AG04449 (cell line): ENCODE measurements around the gene MAL.

Experiments used
- CTCF ChIA-PET: fragments of 350-600 bp; formaldehyde crosslinking; extraction: SDS; loops from one replicate; lab custom pipeline; 2021; ENCODE audit warnings: antibody characterized with exemption; lab: Yijun Ruan, JAX
- POLR2A ChIA-PET: fragments of 400-600, 350-600 bp; formaldehyde crosslinking; extraction: SDS; loops from one replicate; lab custom pipeline; 2020; ENCODE audit warnings: antibody characterized with exemption, inconsistent platforms; lab: Yijun Ruan, JAX
- DNase-seq: peaks from one replicate; pipeline ENCODE4 v3.0.0-alpha.2; 2010; ENCODE audit warnings: low read depth, low spot score
- H3K4me3 ChIP-seq: 2 replicates; pipeline ENCODE4 v1.5.1; 2011; ENCODE audit warnings: low read depth, mild to moderate bottlenecking, control low read depth, low read length
- CTCF ChIP-seq: IDR thresholded peaks from one replicate; pipeline ENCODE4 v1.5.1; 2011; ENCODE audit warnings: mild to moderate bottlenecking, moderate library complexity, low read length, control low read depth, inconsistent platforms; ENCODE audit not compliant: insufficient read depth; ENCODE audit errors: missing control alignments

Gene MAL

GRCh38 chr2:95061119-95061512, 35.6 kb downstream of the MAL start:
- ChIA-PET POLR2A (no interaction called here), CTCF (interaction anchor here (1.1 to 3.9 kb wide), 2 partner anchors 15 to 18 kb away, joined by 3 to 19 read pairs; no protein-coding TSS in a partner anchor)
- no peak for DNase-seq
- no peak for TF ChIP-seq CTCF
- no peak overlapping the region for H3K4me3 ChIP-seq

- no peak for DNase-seq
- ChIA-PET POLR2A (no interaction called here), CTCF (interaction anchor here (1.1 to 3.9 kb wide), 2 partner anchors 15 to 18 kb away, joined by 3 to 19 read pairs; no protein-coding TSS in a partner anchor)
- H3K4me3 ChIP-seq: no peak overlapping the region
- TF ChIP-seq CTCF: no peak
Measured at GRCh38 chr2:95061601-95062183, 36.2 kb downstream of the MAL start.

- H3K4me3 ChIP-seq: no peak overlapping the region
- TF ChIP-seq CTCF: no peak
- ChIA-PET CTCF (interaction anchor here (0.7 to 3.9 kb wide), 5 partner anchors 9 to 40 kb away, joined by 3 to 22 read pairs (median 4); no protein-coding TSS in a partner anchor), POLR2A (no interaction called here)
- DNase-seq: no peak
Measured at GRCh38 chr2:95062242-95063085, 37.0 kb downstream of the MAL start.

GRCh38 chr2:95063086-95063958, 37.8 kb downstream of the MAL start:
- TF ChIP-seq CTCF: no peak
- no peak overlapping the region for H3K4me3 ChIP-seq
- POLR2A ChIA-PET: no interaction called here
- DNase-seq: no peak
- CTCF ChIA-PET: interaction anchor here (0.7 to 3.9 kb wide), 6 partner anchors 8 to 41 kb away, joined by 3 to 22 read pairs (median 4); no protein-coding TSS in a partner anchor

GRCh38 chr2:95068256-95068655, 42.7 kb downstream of the MAL start:
- TF ChIP-seq CTCF: no peak
- H3K4me3 ChIP-seq: no peak overlapping the region
- ChIA-PET CTCF (interaction anchor here (1.0 to 1.9 kb wide), 3 partner anchors 8 to 12 kb away, joined by 4 to 13 read pairs (median 9); no protein-coding TSS in a partner anchor), POLR2A (no interaction called here)
- DNase-seq: no peak
